Body of pancreas (tissue), 4 donors: Measurements from ENCODE around the gene HEATR3. TPM values are rescaled to one million over a fixed set of nuclear protein-coding genes. Genes with fewer than 3 reads are reported as not detected.

Experiments used
- ATAC-seq: fragments of 150-250 bp; one replicate; pipeline ENCODE4 v1.9.1; 2016
- DNase-seq, 4 donors: peaks; one replicate each; pipeline ENCODE4 v3.0.0-alpha.2; 2019
- H3K27ac ChIP-seq, 4 donors: fragments of 200-600 bp; sonication (generic); 1 replicate in 3 of 4; 2 replicates in 1 of 4; pipeline versions ENCODE4 v1.5.1 to v1.6.1; 2016 to 2019; ENCODE audit warnings: mild to moderate bottlenecking in 1 of 4, mixed read lengths in 1 of 4, moderate library complexity in 1 of 4
- H3K27me3 ChIP-seq, 2 donors: fragments of 200-600 bp; sonication (generic); one replicate each; pipeline ENCODE4 v1.6.0; 2016; ENCODE audit warnings: mild to moderate bottlenecking in 1 of 2
- H3K36me3 ChIP-seq, 2 donors: fragments of 200-600 bp; sonication (generic); replicated peaks in 1 of 2; 2 replicates each; pipeline ENCODE4 v1.5.1; 2016; ENCODE audit warnings: low read depth in 2 of 2; ENCODE audit not compliant: insufficient read depth in 1 of 2
- H3K4me1 ChIP-seq: fragments of 200-600 bp; sonication (generic); one replicate; pipeline ENCODE4 v1.6.0; 2016
- H3K4me3 ChIP-seq, 2 donors: fragments of 200-600 bp; sonication (generic); 1 replicate in 1 of 2; 2 replicates in 1 of 2; pipeline ENCODE4 v1.5.1; 2016 to 2019
- H3K9me3 ChIP-seq, 3 donors: fragments of 200-600 bp; sonication (generic); 1 replicate in 2 of 3; 2 replicates in 1 of 3; pipeline ENCODE4 v1.5.1; 2016
- CTCF ChIP-seq, 7 experiments: fragments of 450-650 bp in 4 of 7; fragments of 200-600 bp in 3 of 7; sonication (generic) in 3 of 7; IDR thresholded peaks; one replicate each; pipeline ENCODE4 v1.5.1; 2016 to 2019; ENCODE audit warnings: antibody characterized with exemption in 7 of 7
- POLR2A ChIP-seq, 3 donors: fragments of 450-650 bp; IDR thresholded peaks; one replicate each; pipeline ENCODE4 v1.6.1; 2016; ENCODE audit warnings: antibody characterized with exemption in 3 of 3, mild to moderate bottlenecking in 2 of 3
- WGBS, 2 donors: methylation state at CpG; one replicate each; pipeline ENCODE4 v1.1.5; 2017; 5-methylcytosine and 5-hydroxymethylcytosine counted together
- intact Hi-C: fragments of 100-400 bp; cut with DNase I; formaldehyde crosslinking; loops from one replicate; pipeline ENCODE4 v1.15.1; 2023
- total RNA-seq, 2 donors: library from RNA; depleted of rRNA; stranded (reverse); fragments of >200 nt; gene quantifications; one replicate each; pipeline ENCODE4 v1.1.0, GENCODE V29; 2016

HEATR3 gene
- total RNA-seq, 2 donors from 2014 or later = 17.4 to 25.7 TPM

GRCh38 chr16:50096791-50097190 lies 31.0 kb downstream of the HEATR3 start:
- Histone ChIP-seq H3K36me3 (peaks cover 0 to 5% of the 10 kb centered on the region in 2 donors), H3K27me3 (no peaks in the 10 kb centered on the region), H3K27ac (no peak overlapping the region), H3K9me3 (no peaks in the 10 kb centered on the region), H3K4me3 (no peak overlapping the region), H3K4me1 (no peaks in the 10 kb centered on the region)
- 90 to 97% methylated on average over 3 of the region's 3 CpGs for WGBS, 2 donors
- DNase-seq (no peak), ATAC-seq (no peak)
- no peak for TF ChIP-seq POLR2A (IDR thresholded peaks at IDR 0.05)
- TF ChIP-seq CTCF (IDR thresholded peaks at IDR 0.05) = no peak
- intact Hi-C loops = no loop called here

DNA sequence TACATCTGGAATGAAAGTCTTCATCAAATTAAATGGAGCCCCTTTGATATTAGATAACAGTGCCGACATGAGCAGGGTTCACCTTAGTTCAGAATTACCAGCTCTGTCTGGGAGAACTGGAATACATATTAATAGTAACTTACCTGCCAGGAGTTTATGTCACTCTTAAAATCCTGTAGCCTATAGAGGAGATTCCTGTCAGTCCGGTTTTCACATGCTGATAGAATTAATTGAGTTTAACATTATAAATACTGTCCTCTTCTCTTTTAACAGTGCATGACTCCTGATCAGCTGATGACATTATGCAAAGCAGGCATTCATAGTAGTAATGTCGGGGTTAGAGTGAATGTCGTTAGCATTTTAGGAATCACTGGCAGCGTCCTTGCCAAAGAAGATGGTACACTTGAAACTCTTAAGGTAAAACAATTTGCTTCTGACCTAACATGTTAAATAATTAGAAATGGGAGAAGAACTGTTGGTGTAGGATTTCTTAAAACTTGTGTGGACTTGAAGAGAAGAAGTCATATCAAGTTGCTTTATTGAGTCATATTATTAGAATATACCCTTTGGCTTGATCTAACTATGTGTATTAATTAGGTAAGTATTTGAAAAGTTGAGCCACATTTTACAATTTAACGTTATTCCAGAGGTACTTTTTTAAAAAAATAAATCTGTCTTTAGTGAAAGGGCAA lies 34.3 kb downstream of the HEATR3 start:
- no peaks in the 10 kb centered on the region for H3K4me1 ChIP-seq
- no peaks in the 10 kb centered on the region for H3K27me3 ChIP-seq
- intact Hi-C loops = no loop called here
- no peak overlapping the region for H3K27ac ChIP-seq
- 84 to 90% methylated on average over 6 of the region's 6 CpGs for WGBS, 2 donors
- H3K9me3 ChIP-seq = no peaks in the 10 kb centered on the region
- no peak overlapping the region for H3K4me3 ChIP-seq
- DNase-seq = no peak
- H3K36me3 ChIP-seq = peaks cover 0 to 17% of the 10 kb centered on the region in 2 donors
- TF ChIP-seq POLR2A (IDR thresholded peaks at IDR 0.05) (no peak), CTCF (IDR thresholded peaks at IDR 0.05) (no peak)
- no peak for ATAC-seq

- Histone ChIP-seq H3K27me3 (no peaks in the 10 kb centered on the region), H3K4me1 (no peaks in the 10 kb centered on the region), H3K27ac (no peak overlapping the region), H3K9me3 (no peaks in the 10 kb centered on the region), H3K4me3 (no peak overlapping the region), H3K36me3 (peaks cover 0 to 18% of the 10 kb centered on the region in 2 donors)
- TF ChIP-seq POLR2A (IDR thresholded peaks at IDR 0.05) (no peak), CTCF (IDR thresholded peaks at IDR 0.05) (no peak)
- intact Hi-C loops = no loop called here
- DNase-seq (no peak), ATAC-seq (no peak)
- WGBS, 2 donors = 84 to 86% methylated on average over 6 of the region's 6 CpGs
Measured at GRCh38 chr16:50102051-50102746, 36.4 kb downstream of the HEATR3 start.

DNA sequence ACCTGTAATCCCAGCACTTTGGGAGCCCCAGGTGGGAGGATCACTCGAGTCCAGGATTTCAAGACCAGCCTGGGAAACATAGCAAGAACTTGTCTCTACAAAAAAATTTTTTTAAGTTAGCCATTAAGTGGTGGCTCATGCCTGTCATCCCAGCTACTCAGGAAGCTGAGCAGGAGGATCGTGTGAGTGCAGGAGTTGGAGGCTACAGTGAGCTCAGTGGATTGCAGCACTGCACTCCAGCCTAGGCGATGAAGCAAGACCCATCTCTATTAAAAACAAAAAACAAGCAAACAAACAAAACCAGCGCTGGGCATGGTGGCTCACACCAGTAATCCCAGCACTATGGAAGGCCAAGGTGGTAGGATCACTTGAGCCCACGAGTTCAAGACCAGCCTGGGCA lies 38.0 kb downstream of the HEATR3 start:
- TF ChIP-seq POLR2A (IDR thresholded peaks at IDR 0.05) (no peak), CTCF (IDR thresholded peaks at IDR 0.05) (no peak)
- peaks cover 0 to 18% of the 10 kb centered on the region in 2 donors for H3K36me3 ChIP-seq
- H3K4me3 ChIP-seq = no peak overlapping the region

More for the DNA sequence above, 38.0 kb downstream of the HEATR3 start:
- Histone ChIP-seq H3K27me3 (no peaks in the 10 kb centered on the region), H3K9me3 (no peaks in the 10 kb centered on the region), H3K27ac (no peak overlapping the region), H3K4me1 (no peaks in the 10 kb centered on the region)
- no peak for ATAC-seq
- DNase-seq = no peak
- 82 to 93% methylated on average over 5 of the region's 5 CpGs for WGBS, 2 donors
- intact Hi-C loops = no loop called here
